Right lobe of liver (tissue), 4 donors: ENCODE measurements around the gene GFRA1.

ENCODE experiments used
- CTCF ChIP-seq, 4 donors: fragments of 200-600 bp in 3 of 4; fragments of 450-650 bp in 1 of 4; IDR thresholded peaks; one replicate each; pipeline versions ENCODE4 v1.5.1 to v1.8.0; 2016 to 2022; ENCODE audit warnings: antibody characterized with exemption in 4 of 4, mild to moderate bottlenecking in 2 of 4
- POLR2A ChIP-seq: fragments of 450-650 bp; IDR thresholded peaks from one replicate; pipeline ENCODE4 v1.6.1; 2017; ENCODE audit warnings: antibody characterized with exemption, mild to moderate bottlenecking
- donor health status: DM: no; HTN: no; CAD: no.
- donor health status: DM: no; HTN: no; CAD: no.
- donor health status: DM: no; HTN: yes; CAD: no.

GRCh38 chr10:116113721-116114501, 159.1 kb downstream of the GFRA1 start:
- TF ChIP-seq POLR2A (no peak), CTCF (IDR thresholded peaks at IDR 0.05) (no peak)
